Dendritic cell treated with granulocyte-macrophage colony-stimulating factor and Interleukin-4, amounts not matched to agents 40 ng/mL and 50 ng/mL, for 4 days (primary cell): Measurements from ENCODE around the gene HUWE1.

Experiments used
- H3K27ac Mint-ChIP-seq: one replicate; pipeline ENCODE4 v1.8.0; 2022; ENCODE audit warnings: mild to moderate bottlenecking, mixed read lengths
- H3K27me3 Mint-ChIP-seq: one replicate; pipeline ENCODE4 v1.8.0; 2022; ENCODE audit warnings: mild to moderate bottlenecking, mixed read lengths
- H3K36me3 Mint-ChIP-seq: one replicate; pipeline ENCODE4 v1.8.0; 2022; ENCODE audit warnings: low read depth, mixed read lengths
- H3K4me1 Mint-ChIP-seq: one replicate; pipeline ENCODE4 v1.8.0; 2022; ENCODE audit warnings: low read depth, mixed read lengths
- H3K4me3 Mint-ChIP-seq: one replicate; pipeline ENCODE4 v1.8.0; 2022; ENCODE audit warnings: mild to moderate bottlenecking, moderate library complexity, mixed read lengths
- H3K9me3 Mint-ChIP-seq: one replicate; pipeline ENCODE4 v1.8.0; 2022; ENCODE audit warnings: mixed read lengths
- intact Hi-C: fragments of 100-400 bp; cut with micrococcal nuclease; formaldehyde crosslinking; loops from one replicate; pipeline ENCODE4 v1.15.0; 2022

Gene HUWE1

GRCh38 chrX:53681661-53682060 lies 4.9 kb downstream of the HUWE1 start:
- intact Hi-C loops: loop anchor here (10.0 kb wide), 1 partner anchor 1323 kb away; the partner anchor contains the start of gene APEX2
- H3K27ac Mint-ChIP-seq: no peak overlapping the region
- peaks cover 70% of the 10 kb centered on the region for H3K36me3 Mint-ChIP-seq
- H3K27me3 Mint-ChIP-seq: no peaks in the 10 kb centered on the region
- H3K4me1 Mint-ChIP-seq: peaks cover 11% of the 10 kb centered on the region
- H3K4me3 Mint-ChIP-seq: no peak overlapping the region
- H3K9me3 Mint-ChIP-seq: no peaks in the 10 kb centered on the region

GRCh38 chrX:53678667-53679066 lies 7.9 kb downstream of the HUWE1 start:
- peaks cover 11% of the 10 kb centered on the region for H3K4me1 Mint-ChIP-seq
- H3K9me3 Mint-ChIP-seq: no peaks in the 10 kb centered on the region
- no peaks in the 10 kb centered on the region for H3K27me3 Mint-ChIP-seq
- H3K4me3 Mint-ChIP-seq: no peak overlapping the region
- intact Hi-C loops: loop anchor here (5.0 kb wide), 1 partner anchor 154 kb away; no protein-coding TSS in a partner anchor
- H3K27ac Mint-ChIP-seq: no peak overlapping the region
- peaks cover 72% of the 10 kb centered on the region for H3K36me3 Mint-ChIP-seq

GRCh38 chrX:53677286-53677685 lies 9.2 kb downstream of the HUWE1 start:
- H3K27me3 Mint-ChIP-seq: no peaks in the 10 kb centered on the region
- intact Hi-C loops: loop anchor here (5.0 kb wide), 1 partner anchor 155 kb away; no protein-coding TSS in a partner anchor

GRCh38 chrX:53674581-53674980 lies 11.9 kb downstream of the HUWE1 start:
- H3K9me3 Mint-ChIP-seq: no peaks in the 10 kb centered on the region
- no peak overlapping the region for H3K27ac Mint-ChIP-seq
- H3K36me3 Mint-ChIP-seq: peaks cover 57% of the 10 kb centered on the region
- no peak overlapping the region for H3K4me3 Mint-ChIP-seq
- intact Hi-C loops: no loop called here
- H3K27me3 Mint-ChIP-seq: no peaks in the 10 kb centered on the region
- no peaks in the 10 kb centered on the region for H3K4me1 Mint-ChIP-seq

More at GRCh38 chrX:53677286-53677685, 9.2 kb downstream of the HUWE1 start:
- H3K4me1 Mint-ChIP-seq: peaks cover 3% of the 10 kb centered on the region
- no peak overlapping the region for H3K4me3 Mint-ChIP-seq
- no peaks in the 10 kb centered on the region for H3K9me3 Mint-ChIP-seq
- peaks cover 62% of the 10 kb centered on the region for H3K36me3 Mint-ChIP-seq
- H3K27ac Mint-ChIP-seq: no peak overlapping the region

GRCh38 chrX:53669258-53669657 lies 17.3 kb downstream of the HUWE1 start:
- Mint-ChIP-seq H3K9me3 (no peaks in the 10 kb centered on the region), H3K27ac (no peak overlapping the region), H3K36me3 (peaks cover 32% of the 10 kb centered on the region), H3K4me3 (no peak overlapping the region), H3K4me1 (peaks cover 6% of the 10 kb centered on the region), H3K27me3 (no peaks in the 10 kb centered on the region)
- intact Hi-C loops: no loop called here

GRCh38 chrX:53666171-53666570 lies 20.3 kb downstream of the HUWE1 start:
- no peak overlapping the region for H3K4me3 Mint-ChIP-seq
- H3K4me1 Mint-ChIP-seq: peaks cover 6% of the 10 kb centered on the region
- H3K36me3 Mint-ChIP-seq: peaks cover 36% of the 10 kb centered on the region
- no peak overlapping the region for H3K27ac Mint-ChIP-seq
- H3K9me3 Mint-ChIP-seq: no peaks in the 10 kb centered on the region
- H3K27me3 Mint-ChIP-seq: no peaks in the 10 kb centered on the region
- intact Hi-C loops: no loop called here

- H3K36me3 Mint-ChIP-seq: peaks cover 19% of the 10 kb centered on the region
- H3K27me3 Mint-ChIP-seq: no peaks in the 10 kb centered on the region
- intact Hi-C loops: no loop called here
- no peaks in the 10 kb centered on the region for H3K9me3 Mint-ChIP-seq
- no peaks in the 10 kb centered on the region for H3K4me1 Mint-ChIP-seq
- H3K27ac Mint-ChIP-seq: no peak overlapping the region
- no peak overlapping the region for H3K4me3 Mint-ChIP-seq
Observed at GRCh38 chrX:53660004-53660403, 26.5 kb downstream of the HUWE1 start.

GRCh38 chrX:53659039-53659438 lies 27.5 kb downstream of the HUWE1 start:
- intact Hi-C loops: no loop called here
- Mint-ChIP-seq H3K27me3 (no peaks in the 10 kb centered on the region), H3K4me3 (no peak overlapping the region), H3K4me1 (no peaks in the 10 kb centered on the region), H3K9me3 (no peaks in the 10 kb centered on the region), H3K27ac (no peak overlapping the region), H3K36me3 (peaks cover 21% of the 10 kb centered on the region)

GRCh38 chrX:53656845-53657244 lies 29.7 kb downstream of the HUWE1 start:
- Mint-ChIP-seq H3K36me3 (peaks cover 23% of the 10 kb centered on the region), H3K4me1 (no peaks in the 10 kb centered on the region)

GRCh38 chrX:53654376-53654775 lies 32.1 kb downstream of the HUWE1 start:
- Mint-ChIP-seq H3K27ac (no peak overlapping the region), H3K27me3 (no peaks in the 10 kb centered on the region)

More at GRCh38 chrX:53656845-53657244, 29.7 kb downstream of the HUWE1 start:
- intact Hi-C loops: no loop called here
- Mint-ChIP-seq H3K9me3 (no peaks in the 10 kb centered on the region), H3K27ac (no peak overlapping the region), H3K4me3 (no peak overlapping the region), H3K27me3 (no peaks in the 10 kb centered on the region)

GRCh38 chrX:53644751-53645150 lies 41.8 kb downstream of the HUWE1 start:
- intact Hi-C loops: no loop called here
- Mint-ChIP-seq H3K27ac (no peak overlapping the region), H3K4me1 (no peaks in the 10 kb centered on the region), H3K27me3 (no peaks in the 10 kb centered on the region), H3K36me3 (peaks cover 65% of the 10 kb centered on the region), H3K9me3 (no peaks in the 10 kb centered on the region), H3K4me3 (no peak overlapping the region)

More at GRCh38 chrX:53654376-53654775, 32.1 kb downstream of the HUWE1 start:
- Mint-ChIP-seq H3K4me3 (no peak overlapping the region), H3K36me3 (peaks cover 30% of the 10 kb centered on the region), H3K4me1 (no peaks in the 10 kb centered on the region), H3K9me3 (no peaks in the 10 kb centered on the region)
- intact Hi-C loops: no loop called here

GRCh38 chrX:53642337-53642736 lies 44.2 kb downstream of the HUWE1 start:
- Mint-ChIP-seq H3K9me3 (no peaks in the 10 kb centered on the region), H3K36me3 (peaks cover 63% of the 10 kb centered on the region), H3K4me3 (no peak overlapping the region), H3K27ac (no peak overlapping the region), H3K4me1 (no peaks in the 10 kb centered on the region), H3K27me3 (no peaks in the 10 kb centered on the region)
- intact Hi-C loops: no loop called here

GRCh38 chrX:53639257-53639656 lies 47.3 kb downstream of the HUWE1 start:
- Mint-ChIP-seq H3K27me3 (no peaks in the 10 kb centered on the region), H3K36me3 (peaks cover 55% of the 10 kb centered on the region), H3K9me3 (no peaks in the 10 kb centered on the region), H3K4me1 (no peaks in the 10 kb centered on the region), H3K4me3 (no peak overlapping the region), H3K27ac (no peak overlapping the region)
- intact Hi-C loops: no loop called here

- Mint-ChIP-seq H3K27ac (no peak overlapping the region), H3K9me3 (no peaks in the 10 kb centered on the region), H3K4me3 (no peak overlapping the region), H3K36me3 (peaks cover 55% of the 10 kb centered on the region), H3K27me3 (no peaks in the 10 kb centered on the region), H3K4me1 (no peaks in the 10 kb centered on the region)
- intact Hi-C loops: no loop called here
Observed at GRCh38 chrX:53637479-53637878, 49.0 kb downstream of the HUWE1 start.

GRCh38 chrX:53631156-53631555 lies 55.4 kb downstream of the HUWE1 start:
- intact Hi-C loops: no loop called here
- Mint-ChIP-seq H3K4me1 (no peaks in the 10 kb centered on the region), H3K4me3 (no peak overlapping the region), H3K27ac (no peak overlapping the region), H3K9me3 (no peaks in the 10 kb centered on the region), H3K36me3 (peaks cover 81% of the 10 kb centered on the region), H3K27me3 (no peaks in the 10 kb centered on the region)
